ENCODE data around the gene ARHGEF40. TPM values are rescaled to one million over a fixed set of nuclear protein-coding genes. Genes with fewer than 3 reads are reported as not detected.

ARHGEF40 gene
- total RNA-seq, 1 donor from 2014 or later = 57.3 TPM

DNA sequence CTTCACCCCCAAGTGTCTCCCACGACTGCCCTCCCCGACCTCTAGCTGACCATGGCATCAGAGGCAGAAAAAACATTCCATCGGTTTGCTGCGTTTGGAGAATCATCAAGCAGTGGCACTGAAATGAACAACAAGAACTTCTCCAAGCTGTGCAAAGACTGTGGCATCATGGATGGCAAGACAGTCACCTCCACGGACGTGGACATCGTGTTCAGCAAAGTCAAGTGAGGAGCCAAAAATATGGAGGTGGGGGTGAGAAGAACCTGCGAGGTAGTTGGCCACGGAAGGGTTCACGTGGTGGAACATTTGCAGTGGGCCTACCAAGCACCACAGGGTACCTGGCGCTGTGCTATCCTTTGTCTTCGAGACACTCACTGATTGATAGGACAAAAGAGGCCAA lies 39.6 kb upstream of the ARHGEF40 start:
- Mint-ChIP-seq H3K27ac (no peak overlapping the region), H3K9me3 (ENCODE audit: low read depth) (no peaks in the 10 kb centered on the region), H3K27me3 (peaks cover 18% of the 10 kb centered on the region), H3K4me3 (ENCODE audit: low read depth) (no peak overlapping the region), H3K4me1 (ENCODE audit: low read depth) (peaks cover 10% of the 10 kb centered on the region), H3K36me3 (ENCODE audit: insufficient read depth) (no peaks in the 10 kb centered on the region)
- no peak for DNase-seq (ENCODE audit: low spot score, unreplicated experiment)
- TF ChIP-seq, protein P1, sequence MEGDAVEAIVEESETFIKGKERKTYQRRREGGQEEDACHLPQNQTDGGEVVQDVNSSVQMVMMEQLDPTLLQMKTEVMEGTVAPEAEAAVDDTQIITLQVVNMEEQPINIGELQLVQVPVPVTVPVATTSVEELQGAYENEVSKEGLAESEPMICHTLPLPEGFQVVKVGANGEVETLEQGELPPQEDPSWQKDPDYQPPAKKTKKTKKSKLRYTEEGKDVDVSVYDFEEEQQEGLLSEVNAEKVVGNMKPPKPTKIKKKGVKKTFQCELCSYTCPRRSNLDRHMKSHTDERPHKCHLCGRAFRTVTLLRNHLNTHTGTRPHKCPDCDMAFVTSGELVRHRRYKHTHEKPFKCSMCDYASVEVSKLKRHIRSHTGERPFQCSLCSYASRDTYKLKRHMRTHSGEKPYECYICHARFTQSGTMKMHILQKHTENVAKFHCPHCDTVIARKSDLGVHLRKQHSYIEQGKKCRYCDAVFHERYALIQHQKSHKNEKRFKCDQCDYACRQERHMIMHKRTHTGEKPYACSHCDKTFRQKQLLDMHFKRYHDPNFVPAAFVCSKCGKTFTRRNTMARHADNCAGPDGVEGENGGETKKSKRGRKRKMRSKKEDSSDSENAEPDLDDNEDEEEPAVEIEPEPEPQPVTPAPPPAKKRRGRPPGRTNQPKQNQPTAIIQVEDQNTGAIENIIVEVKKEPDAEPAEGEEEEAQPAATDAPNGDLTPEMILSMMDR (IDR thresholded peaks at IDR 0.05; ENCODE audit: unreplicated experiment) = no peak

DNA sequence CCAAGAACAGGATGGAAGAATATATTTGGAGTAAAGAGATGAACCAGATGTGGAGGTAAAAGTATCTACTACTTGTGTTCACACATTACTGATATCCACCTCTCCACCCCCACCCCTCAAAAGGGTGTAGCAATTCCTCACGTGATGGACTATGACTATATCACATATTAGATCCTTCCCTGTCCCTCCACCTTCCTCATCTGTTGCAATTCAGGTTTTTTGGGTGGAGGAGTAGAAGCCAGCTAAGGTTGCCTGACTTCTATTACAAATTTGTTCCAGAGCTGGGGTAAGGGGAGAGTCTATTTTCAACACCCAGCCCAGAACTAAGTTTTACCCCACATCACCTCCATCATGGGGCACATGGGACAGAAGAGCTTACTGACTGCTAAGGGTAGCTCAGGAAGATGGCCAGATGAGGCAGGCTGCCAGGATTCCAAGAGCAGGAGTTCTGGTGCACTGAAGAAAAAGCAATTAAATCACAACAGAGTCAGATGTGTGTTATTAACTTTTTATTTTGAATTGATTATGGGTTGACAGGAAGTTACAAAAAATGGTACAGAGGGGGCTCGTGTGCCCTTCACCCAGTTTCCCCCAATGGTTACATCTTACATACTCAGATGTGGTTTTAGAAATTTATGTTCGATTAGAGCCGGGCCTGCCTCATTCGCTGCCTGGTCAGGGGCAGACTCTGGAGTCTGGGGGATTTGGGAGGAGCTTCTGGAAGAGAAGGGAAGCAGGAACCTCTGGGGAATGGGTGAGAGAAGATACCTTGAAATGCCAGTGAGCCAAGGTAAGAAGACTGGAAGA lies 37.6 kb upstream of the ARHGEF40 start:
- Mint-ChIP-seq H3K4me3 (ENCODE audit: low read depth) (no peak overlapping the region), H3K4me1 (ENCODE audit: low read depth) (no peaks in the 10 kb centered on the region), H3K27me3 (peaks cover 18% of the 10 kb centered on the region), H3K36me3 (ENCODE audit: insufficient read depth) (no peaks in the 10 kb centered on the region), H3K27ac (no peak overlapping the region), H3K9me3 (ENCODE audit: low read depth) (no peaks in the 10 kb centered on the region)
- no peak for DNase-seq (ENCODE audit: low spot score, unreplicated experiment)
- TF ChIP-seq, protein P1 (IDR thresholded peaks at IDR 0.05; ENCODE audit: unreplicated experiment) = no peak

DNA sequence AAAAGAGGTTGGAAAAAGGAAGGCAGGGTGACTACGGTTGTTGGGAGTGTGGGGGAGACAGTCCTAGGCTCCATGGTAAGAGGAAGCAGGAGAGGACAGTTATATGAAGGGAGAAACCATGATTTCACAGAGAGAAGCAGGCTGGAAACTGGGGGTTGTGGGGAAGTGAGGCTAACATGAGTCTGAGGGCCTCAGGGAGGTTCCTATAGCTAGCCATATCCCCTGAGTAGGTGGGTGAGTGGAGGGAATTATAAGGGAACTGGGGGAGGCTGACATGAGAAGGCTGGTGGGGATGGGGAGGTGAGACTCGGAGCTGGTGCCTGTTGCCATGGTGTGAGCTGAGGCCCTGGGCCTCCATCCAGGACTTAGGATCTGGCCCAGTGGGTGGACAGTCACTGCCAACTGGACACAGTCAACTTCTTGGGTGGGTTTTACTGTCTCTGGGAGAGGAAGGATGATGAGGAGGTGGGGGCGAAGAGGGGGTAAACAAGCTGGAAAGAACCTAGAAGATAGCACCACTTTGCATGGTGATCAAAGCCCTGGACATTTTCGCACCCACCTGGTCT lies 36.9 kb upstream of the ARHGEF40 start:
- TF ChIP-seq, protein P1 (IDR thresholded peaks at IDR 0.05; ENCODE audit: unreplicated experiment) = no peak
- DNase-seq (ENCODE audit: low spot score, unreplicated experiment) = no peak
- Mint-ChIP-seq H3K4me1 (ENCODE audit: low read depth) (peaks cover 2% of the 10 kb centered on the region), H3K4me3 (ENCODE audit: low read depth) (no peak overlapping the region), H3K36me3 (ENCODE audit: insufficient read depth) (no peaks in the 10 kb centered on the region), H3K27ac (no peak overlapping the region), H3K27me3 (peaks cover 18% of the 10 kb centered on the region), H3K9me3 (ENCODE audit: low read depth) (no peaks in the 10 kb centered on the region)

DNA sequence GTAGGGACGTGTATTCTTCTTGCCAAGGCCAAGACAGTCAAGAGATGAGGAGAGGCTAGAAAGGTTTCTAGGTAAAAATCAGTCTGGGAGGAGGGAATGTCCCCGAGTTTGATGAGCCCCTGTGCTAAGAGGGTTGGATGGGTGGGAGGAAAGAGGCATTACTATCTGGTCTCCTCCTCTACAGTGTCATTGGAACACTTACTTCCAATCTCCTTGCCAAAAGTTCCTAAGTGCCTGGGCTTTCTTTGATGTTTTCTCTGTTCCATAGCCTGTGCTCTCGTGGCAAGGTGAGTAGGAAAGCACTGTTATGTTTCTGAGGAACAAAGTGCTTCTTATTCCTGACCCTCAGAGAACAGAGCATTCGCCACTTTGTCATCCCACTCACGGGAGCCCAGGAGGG lies 35.4 kb upstream of the ARHGEF40 start, which contains the start of gene RNASE13:
Gene RNASE13, minus strand, starts transcription at position 101 of the 400 bp plus-strand sequence. CDS start 519 bp downstream, outside the sequence.
- H3K4me1 Mint-ChIP-seq (ENCODE audit: low read depth) = peaks cover 17% of the 10 kb centered on the region
- peaks cover 18% of the 10 kb centered on the region for H3K27me3 Mint-ChIP-seq
- DNase-seq (ENCODE audit: low spot score, unreplicated experiment) = no peak
- TF ChIP-seq, protein P1 (IDR thresholded peaks at IDR 0.05; ENCODE audit: unreplicated experiment) = no peak
- H3K36me3 Mint-ChIP-seq (ENCODE audit: insufficient read depth) = no peaks in the 10 kb centered on the region
- H3K27ac Mint-ChIP-seq = peak within 1 kb of the TSS; percentile 17
- no peaks in the 10 kb centered on the region for H3K9me3 Mint-ChIP-seq (ENCODE audit: low read depth)
- H3K4me3 Mint-ChIP-seq (ENCODE audit: low read depth) = no peak within 1 kb of the TSS

DNA sequence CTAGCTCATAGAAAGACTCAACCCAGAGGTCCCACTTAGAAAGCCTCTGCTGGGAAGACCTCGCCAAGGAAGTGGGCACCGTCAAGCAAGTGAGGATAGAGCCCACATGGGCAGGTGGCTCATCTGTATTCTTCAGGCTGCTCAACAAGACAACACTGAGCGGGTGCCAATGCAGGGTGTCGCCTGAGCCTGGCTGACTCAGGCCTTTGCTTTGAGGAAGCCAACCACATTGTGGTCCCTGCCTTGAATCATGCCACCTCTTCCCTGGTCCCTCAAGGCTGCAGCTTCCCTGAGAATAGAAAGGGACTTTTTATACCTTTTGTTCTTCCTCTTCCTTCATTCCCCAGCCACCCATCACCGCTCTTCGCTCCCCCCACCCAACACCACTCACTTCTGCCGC lies 33.4 kb upstream of the ARHGEF40 start:
- H3K4me1 Mint-ChIP-seq (ENCODE audit: low read depth) = peaks cover 20% of the 10 kb centered on the region
- no peak overlapping the region for H3K4me3 Mint-ChIP-seq (ENCODE audit: low read depth)
- DNase-seq (ENCODE audit: low spot score, unreplicated experiment) = no peak
- H3K27ac Mint-ChIP-seq = no peak overlapping the region
- no peaks in the 10 kb centered on the region for H3K9me3 Mint-ChIP-seq (ENCODE audit: low read depth)
- peaks cover 15% of the 10 kb centered on the region for H3K27me3 Mint-ChIP-seq
- H3K36me3 Mint-ChIP-seq (ENCODE audit: insufficient read depth) = no peaks in the 10 kb centered on the region
- TF ChIP-seq, protein P1 (IDR thresholded peaks at IDR 0.05; ENCODE audit: unreplicated experiment) = no peak
